Measurements from ENCODE around the gene NDUFAF2. TPM values are rescaled to one million over a fixed set of nuclear protein-coding genes. Genes with fewer than 3 reads are reported as not detected.
"Not testable (repeated sequence)": the region's sequence is repeated elsewhere in the genome, so short reads cannot be mapped to it uniquely, and the experiment has no call there.

NDUFAF2 gene
- total RNA-seq, 2 experiments from 2014 or later, result 35.6 to 38.5 TPM

- H3K36me3 Mint-ChIP-seq (ENCODE audit: low read depth), result peaks cover 4% of the 10 kb centered on the region
- no peaks in the 10 kb centered on the region for H3K27me3 Mint-ChIP-seq (ENCODE audit: low read depth)
- H3K27ac Mint-ChIP-seq, result no peak overlapping the region
- no peak for DNase-seq
- peaks cover 6% of the 10 kb centered on the region for H3K4me1 Mint-ChIP-seq (ENCODE audit: low read depth)
- CTCF ChIA-PET, result interaction anchor here (0.7 to 2.0 kb wide), 9 partner anchors 11 to 849 kb away, joined by 3 to 16 read pairs (median 3); partner anchors contain the start of gene DEPDC1B
- intact Hi-C loops (cut with micrococcal nuclease), result loop anchor here (1.0 to 5.0 kb wide), 4 partner anchors 13 to 700 kb away; partner anchors contain the start of genes ERCC8 and NDUFAF2
- H3K9me3 Mint-ChIP-seq, result peaks cover 7% of the 10 kb centered on the region
- H3K4me3 Mint-ChIP-seq, result no peak overlapping the region
Observed at GRCh38 chr5:60958712-60959111, 13.7 kb downstream of the NDUFAF2 start.

GRCh38 chr5:60959156-60959555, 14.2 kb downstream of the NDUFAF2 start:
- Mint-ChIP-seq H3K27me3 (ENCODE audit: low read depth) (no peaks in the 10 kb centered on the region), H3K36me3 (ENCODE audit: low read depth) (peaks cover 4% of the 10 kb centered on the region), H3K4me1 (ENCODE audit: low read depth) (peaks cover 6% of the 10 kb centered on the region), H3K4me3 (no peak overlapping the region), H3K9me3 (peaks cover 7% of the 10 kb centered on the region), H3K27ac (no peak overlapping the region)
- intact Hi-C loops (cut with micrococcal nuclease), result loop anchor here (1.0 to 5.0 kb wide), 4 partner anchors 13 to 699 kb away; partner anchors contain the start of genes ERCC8 and NDUFAF2
- DNase-seq, result no peak
- CTCF ChIA-PET, result interaction anchor here (0.6 to 2.0 kb wide), 14 partner anchors 10 to 1106 kb away, joined by 3 to 16 read pairs (median 3); partner anchors contain the start of gene DEPDC1B

- H3K36me3 Mint-ChIP-seq (ENCODE audit: low read depth), result peaks cover 4% of the 10 kb centered on the region
- no peaks in the 10 kb centered on the region for H3K27me3 Mint-ChIP-seq (ENCODE audit: low read depth)
- H3K4me1 Mint-ChIP-seq (ENCODE audit: low read depth), result peaks cover 6% of the 10 kb centered on the region
- CTCF ChIA-PET, result no interaction called here
- H3K4me3 Mint-ChIP-seq, result no peak overlapping the region
- intact Hi-C loops (cut with micrococcal nuclease), result no loop called here
- DNase-seq, result peak; percentile 30
- no peak overlapping the region for H3K27ac Mint-ChIP-seq
- H3K9me3 Mint-ChIP-seq, result no peaks in the 10 kb centered on the region
Observed at GRCh38 chr5:60960591-60960990, 15.6 kb downstream of the NDUFAF2 start.

GRCh38 chr5:60961685-60962084, 16.7 kb downstream of the NDUFAF2 start:
- intact Hi-C loops (cut with micrococcal nuclease), result no loop called here
- Mint-ChIP-seq H3K9me3 (peaks cover 6% of the 10 kb centered on the region), H3K27ac (no peak overlapping the region), H3K36me3 (ENCODE audit: low read depth) (peaks cover 4% of the 10 kb centered on the region), H3K4me3 (no peak overlapping the region), H3K27me3 (ENCODE audit: low read depth) (no peaks in the 10 kb centered on the region), H3K4me1 (ENCODE audit: low read depth) (peaks cover 6% of the 10 kb centered on the region)
- CTCF ChIA-PET, result interaction anchor here (0.6 to 1.1 kb wide), 5 partner anchors 15 to 697 kb away, joined by 3 to 9 read pairs (median 3); no protein-coding TSS in a partner anchor
- no peak for DNase-seq

- H3K36me3 Mint-ChIP-seq (ENCODE audit: low read depth), result peaks cover 31% of the 10 kb centered on the region
- H3K27ac Mint-ChIP-seq, result peak overlapping the region; percentile 11
- DNase-seq, result peak; percentile 78
- intact Hi-C loops (cut with micrococcal nuclease), result loop anchor here (1.0 to 10.0 kb wide), 8 partner anchors 13 to 607 kb away; partner anchors contain the start of genes ERCC8, NDUFAF2, SMIM15 and ZSWIM6
- H3K9me3 Mint-ChIP-seq, result peaks cover 21% of the 10 kb centered on the region
- CTCF ChIA-PET, result no interaction called here
- peaks cover 26% of the 10 kb centered on the region for H3K4me1 Mint-ChIP-seq (ENCODE audit: low read depth)
- H3K27me3 Mint-ChIP-seq (ENCODE audit: low read depth), result no peaks in the 10 kb centered on the region
- no peak overlapping the region for H3K4me3 Mint-ChIP-seq
Observed at GRCh38 chr5:60972231-60972630, 27.2 kb downstream of the NDUFAF2 start.

GRCh38 chr5:60977956-60978737, 33.1 kb downstream of the NDUFAF2 start:
- CTCF ChIA-PET, result interaction anchor here (0.5 kb wide), 1 partner anchor 122 kb away, joined by 4 read pairs; no protein-coding TSS in a partner anchor
- H3K4me1 Mint-ChIP-seq (ENCODE audit: low read depth), result peaks cover 12% of the 10 kb centered on the region
- H3K36me3 Mint-ChIP-seq (ENCODE audit: low read depth), result peaks cover 46% of the 10 kb centered on the region
- peaks cover 16% of the 10 kb centered on the region for H3K9me3 Mint-ChIP-seq
- intact Hi-C loops (cut with micrococcal nuclease), result loop anchor here (10.0 kb wide), 1 partner anchor 187 kb away; the partner anchor contains the start of gene SMIM15
- no peak overlapping the region for H3K27ac Mint-ChIP-seq
- H3K4me3 Mint-ChIP-seq, result no peak overlapping the region
- DNase-seq, result no peak
- H3K27me3 Mint-ChIP-seq (ENCODE audit: low read depth), result no peaks in the 10 kb centered on the region

GRCh38 chr5:60978968-60979367, 34.0 kb downstream of the NDUFAF2 start:
- Mint-ChIP-seq H3K27ac (no peak overlapping the region), H3K36me3 (ENCODE audit: low read depth) (peaks cover 41% of the 10 kb centered on the region), H3K4me1 (ENCODE audit: low read depth) (peaks cover 7% of the 10 kb centered on the region), H3K27me3 (ENCODE audit: low read depth) (no peaks in the 10 kb centered on the region), H3K4me3 (no peak overlapping the region), H3K9me3 (peaks cover 16% of the 10 kb centered on the region)
- CTCF ChIA-PET, result no interaction called here
- intact Hi-C loops (cut with micrococcal nuclease), result loop anchor here (10.0 kb wide), 1 partner anchor 186 kb away; the partner anchor contains the start of gene SMIM15
- no peak for DNase-seq

- intact Hi-C loops (cut with micrococcal nuclease), result no loop called here
- Mint-ChIP-seq H3K9me3 (peaks cover 23% of the 10 kb centered on the region), H3K36me3 (ENCODE audit: low read depth) (peaks cover 42% of the 10 kb centered on the region), H3K27me3 (ENCODE audit: low read depth) (no peaks in the 10 kb centered on the region), H3K27ac (no peak overlapping the region), H3K4me1 (ENCODE audit: low read depth) (peaks cover 2% of the 10 kb centered on the region), H3K4me3 (no peak overlapping the region)
- CTCF ChIA-PET, result no interaction called here
- no peak for DNase-seq
Observed at GRCh38 chr5:60980511-60980910, 35.5 kb downstream of the NDUFAF2 start.

GRCh38 chr5:60982127-60982526, 37.1 kb downstream of the NDUFAF2 start:
- H3K27ac Mint-ChIP-seq; H3K4me1 Mint-ChIP-seq (ENCODE audit: low read depth); intact Hi-C loops (cut with micrococcal nuclease); H3K27me3 Mint-ChIP-seq (ENCODE audit: low read depth); CTCF ChIA-PET; H3K4me3 Mint-ChIP-seq; DNase-seq: not testable (repeated sequence)
- peaks cover 33% of the 10 kb centered on the region for H3K9me3 Mint-ChIP-seq
- H3K36me3 Mint-ChIP-seq (ENCODE audit: low read depth), result peaks cover 53% of the 10 kb centered on the region

GRCh38 chr5:60989790-60990189, 44.8 kb downstream of the NDUFAF2 start:
- Mint-ChIP-seq H3K9me3 (peaks cover 49% of the 10 kb centered on the region), H3K4me1 (ENCODE audit: low read depth) (peaks cover 4% of the 10 kb centered on the region), H3K36me3 (ENCODE audit: low read depth) (peaks cover 63% of the 10 kb centered on the region), H3K27ac (no peak overlapping the region), H3K4me3 (no peak overlapping the region), H3K27me3 (ENCODE audit: low read depth) (no peaks in the 10 kb centered on the region)
- no peak for DNase-seq
- CTCF ChIA-PET, result no interaction called here
- intact Hi-C loops (cut with micrococcal nuclease), result no loop called here

- CTCF ChIA-PET, result no interaction called here
Observed at GRCh38 chr5:60992871-60993270, 47.9 kb downstream of the NDUFAF2 start.

GRCh38 chr5:60993425-60993824, 48.4 kb downstream of the NDUFAF2 start:
- peaks cover 27% of the 10 kb centered on the region for H3K4me1 Mint-ChIP-seq (ENCODE audit: low read depth)
- H3K4me3 Mint-ChIP-seq, result no peak overlapping the region
- no peaks in the 10 kb centered on the region for H3K27me3 Mint-ChIP-seq (ENCODE audit: low read depth)
- DNase-seq, result peak; percentile 18
- H3K9me3 Mint-ChIP-seq, result peaks cover 27% of the 10 kb centered on the region
- no peak overlapping the region for H3K27ac Mint-ChIP-seq
- peaks cover 36% of the 10 kb centered on the region for H3K36me3 Mint-ChIP-seq (ENCODE audit: low read depth)
- CTCF ChIA-PET, result no interaction called here
- intact Hi-C loops (cut with micrococcal nuclease), result no loop called here

More at GRCh38 chr5:60992871-60993270, 47.9 kb downstream of the NDUFAF2 start:
- no peak overlapping the region for H3K4me3 Mint-ChIP-seq
- peaks cover 27% of the 10 kb centered on the region for H3K4me1 Mint-ChIP-seq (ENCODE audit: low read depth)
- no peak overlapping the region for H3K27ac Mint-ChIP-seq
- no peak for DNase-seq
- intact Hi-C loops (cut with micrococcal nuclease), result no loop called here
- H3K9me3 Mint-ChIP-seq, result peaks cover 28% of the 10 kb centered on the region
- peaks cover 40% of the 10 kb centered on the region for H3K36me3 Mint-ChIP-seq (ENCODE audit: low read depth)
- no peaks in the 10 kb centered on the region for H3K27me3 Mint-ChIP-seq (ENCODE audit: low read depth)
